ENCODE results near the gene KIF16B. TPM values are rescaled to one million over a fixed set of nuclear protein-coding genes. Genes with fewer than 3 reads are reported as not detected.

KIF16B gene
- total RNA-seq, 1 experiment from 2014 or later: 7.6 TPM

GRCh38 chr20:16352321-16352720, 220.9 kb downstream of the KIF16B start:
- ChIA-PET CTCF (no interaction called here), POLR2A (no interaction called here)
- DNase-seq (ENCODE audit: low spot score): no peak
- peaks cover 11% of the 10 kb centered on the region for H3K4me1 Mint-ChIP-seq
- no peak overlapping the region for H3K27ac Mint-ChIP-seq
- TF ChIP-seq ETV6 (CRISPR knock-in tag; IDR thresholded peaks at IDR 0.05): no peak
- TF ChIP-seq ZNF423 (CRISPR knock-in tag; IDR thresholded peaks at IDR 0.05): no peak
- no peak for TF ChIP-seq ZNF121 (CRISPR knock-in tag; IDR thresholded peaks at IDR 0.05)
- no peak for TF ChIP-seq SMAD4 (CRISPR knock-in tag; IDR thresholded peaks at IDR 0.05)
- no peak for TF ChIP-seq PRRX2 (CRISPR knock-in tag; IDR thresholded peaks at IDR 0.05)
- no peak for TF ChIP-seq TCF7 (CRISPR knock-in tag; IDR thresholded peaks at IDR 0.05; ENCODE audit: low read depth)
- TF ChIP-seq, protein P1, sequence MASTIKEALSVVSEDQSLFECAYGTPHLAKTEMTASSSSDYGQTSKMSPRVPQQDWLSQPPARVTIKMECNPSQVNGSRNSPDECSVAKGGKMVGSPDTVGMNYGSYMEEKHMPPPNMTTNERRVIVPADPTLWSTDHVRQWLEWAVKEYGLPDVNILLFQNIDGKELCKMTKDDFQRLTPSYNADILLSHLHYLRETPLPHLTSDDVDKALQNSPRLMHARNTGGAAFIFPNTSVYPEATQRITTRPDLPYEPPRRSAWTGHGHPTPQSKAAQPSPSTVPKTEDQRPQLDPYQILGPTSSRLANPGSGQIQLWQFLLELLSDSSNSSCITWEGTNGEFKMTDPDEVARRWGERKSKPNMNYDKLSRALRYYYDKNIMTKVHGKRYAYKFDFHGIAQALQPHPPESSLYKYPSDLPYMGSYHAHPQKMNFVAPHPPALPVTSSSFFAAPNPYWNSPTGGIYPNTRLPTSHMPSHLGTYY (CRISPR knock-in tag; IDR thresholded peaks at IDR 0.05): no peak
- TF ChIP-seq MAX (CRISPR knock-in tag; IDR thresholded peaks at IDR 0.05): no peak
- TF ChIP-seq STAT6 (CRISPR knock-in tag; conservative IDR thresholded peaks at IDR 0.05; ENCODE audit: low read depth): no peak
- TF ChIP-seq, protein P2, sequence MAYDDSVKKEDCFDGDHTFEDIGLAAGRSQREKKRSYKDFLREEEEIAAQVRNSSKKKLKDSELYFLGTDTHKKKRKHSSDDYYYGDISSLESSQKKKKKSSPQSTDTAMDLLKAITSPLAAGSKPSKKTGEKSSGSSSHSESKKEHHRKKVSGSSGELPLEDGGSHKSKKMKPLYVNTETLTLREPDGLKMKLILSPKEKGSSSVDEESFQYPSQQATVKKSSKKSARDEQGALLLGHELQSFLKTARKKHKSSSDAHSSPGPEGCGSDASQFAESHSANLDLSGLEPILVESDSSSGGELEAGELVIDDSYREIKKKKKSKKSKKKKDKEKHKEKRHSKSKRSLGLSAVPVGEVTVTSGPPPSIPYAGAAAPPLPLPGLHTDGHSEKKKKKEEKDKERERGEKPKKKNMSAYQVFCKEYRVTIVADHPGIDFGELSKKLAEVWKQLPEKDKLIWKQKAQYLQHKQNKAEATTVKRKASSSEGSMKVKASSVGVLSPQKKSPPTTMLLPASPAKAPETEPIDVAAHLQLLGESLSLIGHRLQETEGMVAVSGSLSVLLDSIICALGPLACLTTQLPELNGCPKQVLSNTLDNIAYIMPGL (CRISPR knock-in tag; IDR thresholded peaks at IDR 0.05): no peak
- TF ChIP-seq, protein P3, sequence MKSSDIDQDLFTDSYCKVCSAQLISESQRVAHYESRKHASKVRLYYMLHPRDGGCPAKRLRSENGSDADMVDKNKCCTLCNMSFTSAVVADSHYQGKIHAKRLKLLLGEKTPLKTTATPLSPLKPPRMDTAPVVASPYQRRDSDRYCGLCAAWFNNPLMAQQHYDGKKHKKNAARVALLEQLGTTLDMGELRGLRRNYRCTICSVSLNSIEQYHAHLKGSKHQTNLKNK (CRISPR knock-in tag; IDR thresholded peaks at IDR 0.05): no peak
- TF ChIP-seq ELF4 (CRISPR knock-in tag; IDR thresholded peaks at IDR 0.05; ENCODE audit: low read depth): no peak
- TF ChIP-seq ATF1 (CRISPR knock-in tag; IDR thresholded peaks at IDR 0.05): no peak
- TF ChIP-seq HMGA2 (CRISPR knock-in tag; IDR thresholded peaks at IDR 0.05): no peak
- no peak for TF ChIP-seq NR3C1 (CRISPR knock-in tag; conservative IDR thresholded peaks at IDR 0.05; ENCODE audit: low read depth)
- no peak for TF ChIP-seq IRF2 (CRISPR knock-in tag; IDR thresholded peaks at IDR 0.05; ENCODE audit: borderline replicate concordance, low read depth)
- TF ChIP-seq, protein P4, sequence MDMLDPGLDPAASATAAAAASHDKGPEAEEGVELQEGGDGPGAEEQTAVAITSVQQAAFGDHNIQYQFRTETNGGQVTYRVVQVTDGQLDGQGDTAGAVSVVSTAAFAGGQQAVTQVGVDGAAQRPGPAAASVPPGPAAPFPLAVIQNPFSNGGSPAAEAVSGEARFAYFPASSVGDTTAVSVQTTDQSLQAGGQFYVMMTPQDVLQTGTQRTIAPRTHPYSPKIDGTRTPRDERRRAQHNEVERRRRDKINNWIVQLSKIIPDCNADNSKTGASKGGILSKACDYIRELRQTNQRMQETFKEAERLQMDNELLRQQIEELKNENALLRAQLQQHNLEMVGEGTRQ (CRISPR knock-in tag; IDR thresholded peaks at IDR 0.05): no peak
- no peak for TF ChIP-seq E2F5 (CRISPR knock-in tag; IDR thresholded peaks at IDR 0.05)
- no peaks in the 10 kb centered on the region for H3K36me3 Mint-ChIP-seq
- no peak for ATAC-seq
- no peaks in the 10 kb centered on the region for H3K27me3 Mint-ChIP-seq (ENCODE audit: low read depth)
- no peaks in the 10 kb centered on the region for H3K9me3 Mint-ChIP-seq
- H3K4me3 Mint-ChIP-seq: no peak overlapping the region

- Mint-ChIP-seq H3K27me3 (ENCODE audit: low read depth) (no peaks in the 10 kb centered on the region), H3K27ac (no peak overlapping the region), H3K4me1 (peaks cover 11% of the 10 kb centered on the region), H3K4me3 (no peak overlapping the region), H3K9me3 (no peaks in the 10 kb centered on the region), H3K36me3 (no peaks in the 10 kb centered on the region)
- ATAC-seq (no peak), DNase-seq (ENCODE audit: low spot score) (no peak)
- TF ChIP-seq CREM (CRISPR knock-in tag; IDR thresholded peaks at IDR 0.05) (no peak), ZNF138 (CRISPR knock-in tag; conservative IDR thresholded peaks at IDR 0.05) (no peak), NR1H2 (CRISPR knock-in tag; IDR thresholded peaks at IDR 0.05) (no peak)
- TF ChIP-seq, protein P4 (CRISPR knock-in tag; IDR thresholded peaks at IDR 0.05): no peak
- CTCF ChIA-PET: no interaction called here
- POLR2A ChIA-PET: no interaction called here
Observed at GRCh38 chr20:16351415-16351814, 221.8 kb downstream of the KIF16B start.

All from WTC11 (cell line).